CD1c-positive myeloid dendritic cell (primary cell): Measurements from ENCODE around the gene MLST8.
A peak's percentile ranks its signal among the peaks of the same experiment; 100 is the strongest.
"Not testable (repeated sequence)": the region's sequence is repeated elsewhere in the genome, so short reads cannot be mapped to it uniquely, and the experiment has no call there.

Experiments used
- DNase-seq: peaks from one replicate; pipeline ENCODE4 v3.0.0-alpha.2; 2016; ENCODE audit errors: extremely low spot score

Gene MLST8

GRCh38 chr16:2231016-2231931, 26.0 kb downstream of the MLST8 start:
- no peak for DNase-seq

- DNase-seq: no peak
Measured at GRCh38 chr16:2232094-2232990, 27.1 kb downstream of the MLST8 start.

GRCh38 chr16:2233046-2233775, 28.0 kb downstream of the MLST8 start:
- DNase-seq: no peak

- DNase-seq: no peak
Measured at GRCh38 chr16:2233872-2234812, 28.9 kb downstream of the MLST8 start.

- DNase-seq: no peak
Measured at GRCh38 chr16:2234813-2235170, 29.5 kb downstream of the MLST8 start.

GRCh38 chr16:2235234-2235651, 30.0 kb downstream of the MLST8 start:
- no peak for DNase-seq

- DNase-seq: no peak
Measured at GRCh38 chr16:2235695-2236336, 30.6 kb downstream of the MLST8 start.

GRCh38 chr16:2236337-2237101, 31.3 kb downstream of the MLST8 start, which contains the start of gene DNASE1L2:
Gene DNASE1L2, plus strand, starts transcription at chr16:2236444. Its CDS starts 373 bp downstream, at chr16:2236817.
- peak; percentile 46 for DNase-seq

- no peak for DNase-seq
Measured at GRCh38 chr16:2237102-2237482, 31.8 kb downstream of the MLST8 start.

GRCh38 chr16:2237493-2238149, 32.4 kb downstream of the MLST8 start:
- no peak for DNase-seq

GRCh38 chr16:2238150-2238837, 33.0 kb downstream of the MLST8 start:
- no peak for DNase-seq

- DNase-seq: no peak
Measured at GRCh38 chr16:2238838-2239675, 33.8 kb downstream of the MLST8 start.

- DNase-seq: not testable (repeated sequence)
Measured at GRCh38 chr16:2240331-2240730, 35.1 kb downstream of the MLST8 start.

- peak; percentile 43 for DNase-seq
Measured at GRCh38 chr16:2242598-2242997, 37.3 kb downstream of the MLST8 start.

GRCh38 chr16:2243031-2243528, 37.8 kb downstream of the MLST8 start:
- DNase-seq: no peak

- DNase-seq: no peak
Measured at GRCh38 chr16:2243781-2244180, 38.5 kb downstream of the MLST8 start.

GRCh38 chr16:2244301-2244700, 39.0 kb downstream of the MLST8 start:
- no peak for DNase-seq
